OCI-LY7 (cell line): Measurements from ENCODE around the gene HNRNPD.

ENCODE experiments used
- CTCF ChIP-seq: fragments of 200-600 bp; sonication (generic); conservative IDR thresholded peaks from 2 replicates; pipeline ENCODE4 v1.5.1; 2014; ENCODE audit warnings: mild to moderate bottlenecking, antibody characterized with exemption, low read length, moderate library complexity, mixed read lengths
- EZH2phosphoT487 ChIP-seq: fragments of 200-600 bp; sonication (generic); IDR thresholded peaks from 2 replicates; pipeline ENCODE4 v1.6.1; 2018; ENCODE audit warnings: low read depth, borderline replicate concordance, mild to moderate bottlenecking, mixed run types, antibody characterized with exemption, low read length, moderate library complexity, mixed read lengths

- TF ChIP-seq CTCF (peak; percentile 86), EZH2phosphoT487 (no peak)
These were observed 13.3 kb downstream of the HNRNPD start for GRCh38 chr4:82360298-82361177.
